Smooth muscle cell (in vitro differentiated cells): ENCODE data around the gene ADAM21. TPM values are rescaled to one million over a fixed set of nuclear protein-coding genes. Genes with fewer than 3 reads are reported as not detected.
"Not testable (repeated sequence)": the region's sequence is repeated elsewhere in the genome, so short reads cannot be mapped to it uniquely, and the experiment has no call there.

ENCODE experiments used
- DNase-seq: peaks from one replicate; lab custom pipeline; 2025; ENCODE audit not compliant: unreplicated experiment; lab: John Stamatoyannopoulos, UW
- H2AFZ ChIP-seq: fragments of 200-600 bp; sonication (generic); 2 replicates; pipeline ENCODE4 v1.6.0; 2016; ENCODE audit warnings: antibody characterized with exemption, low read depth, mild to moderate bottlenecking
- H3F3A ChIP-seq: fragments of 200-600 bp; sonication (generic); 2 replicates; pipeline ENCODE4 v1.6.0; 2017; ENCODE audit warnings: antibody characterized with exemption, low read depth
- H3K27ac ChIP-seq: fragments of 200-600 bp; sonication (generic); 2 replicates; pipeline ENCODE4 v1.5.1; 2016; ENCODE audit warnings: low read depth, mild to moderate bottlenecking
- H3K27me3 ChIP-seq: fragments of 200-600 bp; sonication (generic); 2 replicates; pipeline ENCODE4 v1.6.1; 2016; ENCODE audit warnings: low read depth, mild to moderate bottlenecking
- H3K36me3 ChIP-seq: fragments of 200-600 bp; sonication (generic); 2 replicates; pipeline ENCODE4 v1.5.1; 2016; ENCODE audit warnings: low read depth
- H3K4me1 ChIP-seq: fragments of 200-600 bp; sonication (generic); 2 replicates; pipeline ENCODE4 v1.5.1; 2016; ENCODE audit warnings: low read depth
- H3K4me2 ChIP-seq: fragments of 200-600 bp; sonication (generic); 2 replicates; pipeline ENCODE4 v1.6.0; 2016; ENCODE audit warnings: mild to moderate bottlenecking
- H3K4me3 ChIP-seq: fragments of 200-600 bp; sonication (generic); 2 replicates; pipeline ENCODE4 v1.5.1; 2016; ENCODE audit warnings: mild to moderate bottlenecking
- H3K79me2 ChIP-seq: fragments of 200-600 bp; sonication (generic); 2 replicates; pipeline ENCODE4 v1.6.0; 2016; ENCODE audit warnings: low read depth, mild to moderate bottlenecking
- H3K9ac ChIP-seq: fragments of 200-600 bp; sonication (generic); 2 replicates; pipeline ENCODE4 v1.6.0; 2016; ENCODE audit warnings: low read depth
- H3K9me3 ChIP-seq: fragments of 200-600 bp; sonication (generic); replicated peaks from 2 replicates; pipeline ENCODE4 v1.5.1; 2016; ENCODE audit warnings: low read depth
- H4K20me1 ChIP-seq: fragments of 200-600 bp; sonication (generic); 2 replicates; pipeline ENCODE4 v1.6.0; 2016; ENCODE audit warnings: low read depth
- CTCF ChIP-seq: fragments of 200-600 bp; sonication (generic); IDR thresholded peaks from 2 replicates; pipeline ENCODE4 v1.5.1; 2017; ENCODE audit warnings: borderline replicate concordance, mild to moderate bottlenecking, antibody characterized with exemption; ENCODE audit not compliant: insufficient read depth, poor library complexity, severe bottlenecking
- WGBS: methylation state at CpG from one replicate; pipeline ENCODE4 v1.1.7; 2016; ENCODE audit warnings: low lambda C conversion rate; 5-methylcytosine and 5-hydroxymethylcytosine counted together
- polyA plus RNA-seq: library from polyadenylated mRNA; unstranded; fragments of >200 nt; fragmentation: Nextera tagmentation; extraction: Ambion mirVana; gene quantifications from 2 replicates; pipeline ENCODE4 v1.2.1, GENCODE V29; 2016
- total RNA-seq: library from RNA; depleted of rRNA; stranded (reverse); fragments of >200 nt; gene quantifications from 2 replicates; pipeline ENCODE4 v1.2.3, GENCODE V29; 2014

Gene ADAM21
- total and polyA plus RNA-seq, 2 experiments from 2014 or later: not detected

GRCh38 chr14:70442750-70443149 lies 9.2 kb upstream of the ADAM21 start:
- H3F3A ChIP-seq: no peaks in the 10 kb centered on the region
- 92% methylated on average over 4 of the region's 4 CpGs for WGBS

GRCh38 chr14:70448633-70449340 lies 3.2 kb upstream of the ADAM21 start:
- Histone ChIP-seq H3K9ac (no peak overlapping the region), H3K79me2 (no peaks in the 10 kb centered on the region)
- 89% methylated on average over 4 of the region's 4 CpGs for WGBS

More at GRCh38 chr14:70442750-70443149, 9.2 kb upstream of the ADAM21 start:
- Histone ChIP-seq H3K27ac (no peak overlapping the region), H3K79me2 (no peaks in the 10 kb centered on the region), H3K27me3 (no peaks in the 10 kb centered on the region), H3K9ac (no peak overlapping the region), H3K4me3 (no peak overlapping the region), H3K4me1 (no peaks in the 10 kb centered on the region), H2AFZ (no peak overlapping the region), H4K20me1 (no peaks in the 10 kb centered on the region), H3K9me3 (peaks cover 10% of the 10 kb centered on the region), H3K36me3 (no peaks in the 10 kb centered on the region), H3K4me2 (no peak overlapping the region)
- DNase-seq: no peak
- no peak for TF ChIP-seq CTCF

GRCh38 chr14:70454731-70455130 lies 2.8 kb downstream of the ADAM21 start:
- H3K4me3 ChIP-seq: no peak overlapping the region
- no peak for DNase-seq
- H3F3A ChIP-seq: no peaks in the 10 kb centered on the region
- no peaks in the 10 kb centered on the region for H3K4me1 ChIP-seq
- no peaks in the 10 kb centered on the region for H3K36me3 ChIP-seq
- no peaks in the 10 kb centered on the region for H3K9me3 ChIP-seq
- WGBS: 93% methylated on average over 1 of the region's 1 CpG
- no peak overlapping the region for H3K27ac ChIP-seq
- no peaks in the 10 kb centered on the region for H3K79me2 ChIP-seq
- H3K27me3 ChIP-seq: no peaks in the 10 kb centered on the region
- no peak overlapping the region for H3K9ac ChIP-seq
- H2AFZ ChIP-seq: no peak overlapping the region
- H3K4me2 ChIP-seq: no peak overlapping the region
- H4K20me1 ChIP-seq: no peaks in the 10 kb centered on the region
- no peak for TF ChIP-seq CTCF

More at GRCh38 chr14:70448633-70449340, 3.2 kb upstream of the ADAM21 start:
- H3K4me3 ChIP-seq: no peak overlapping the region
- peaks cover 4% of the 10 kb centered on the region for H3K9me3 ChIP-seq
- H3K4me1 ChIP-seq: no peaks in the 10 kb centered on the region
- no peak overlapping the region for H3K27ac ChIP-seq
- no peak overlapping the region for H3K4me2 ChIP-seq
- no peak for TF ChIP-seq CTCF
- H3K27me3 ChIP-seq: no peaks in the 10 kb centered on the region
- H2AFZ ChIP-seq: no peak overlapping the region
- H3F3A ChIP-seq: no peaks in the 10 kb centered on the region
- no peaks in the 10 kb centered on the region for H4K20me1 ChIP-seq
- DNase-seq: no peak
- no peaks in the 10 kb centered on the region for H3K36me3 ChIP-seq

GRCh38 chr14:70468731-70469130 lies 16.8 kb downstream of the ADAM21 start:
- DNase-seq: no peak
- no peaks in the 10 kb centered on the region for H3K27me3 ChIP-seq
- no peak overlapping the region for H3K27ac ChIP-seq
- TF ChIP-seq CTCF: no peak
- no peak overlapping the region for H3K4me2 ChIP-seq
- no peak overlapping the region for H2AFZ ChIP-seq
- 96% methylated on average over 3 of the region's 3 CpGs for WGBS
- no peaks in the 10 kb centered on the region for H3K36me3 ChIP-seq
- H3F3A ChIP-seq: no peaks in the 10 kb centered on the region
- H3K79me2 ChIP-seq: no peaks in the 10 kb centered on the region
- no peak overlapping the region for H3K9ac ChIP-seq
- H3K4me1 ChIP-seq: no peaks in the 10 kb centered on the region
- H4K20me1 ChIP-seq: no peaks in the 10 kb centered on the region
- H3K4me3 ChIP-seq: no peak overlapping the region
- H3K9me3 ChIP-seq: no peaks in the 10 kb centered on the region

- not testable (repeated sequence) for H3K27me3 ChIP-seq, H3K4me2 ChIP-seq, DNase-seq, H3K79me2 ChIP-seq, H3F3A ChIP-seq, H3K4me1 ChIP-seq, H3K27ac ChIP-seq, H3K9me3 ChIP-seq, H3K4me3 ChIP-seq, H4K20me1 ChIP-seq, H3K9ac ChIP-seq, H2AFZ ChIP-seq, H3K36me3 ChIP-seq
- 81% methylated on average over 7 of the region's 8 CpGs for WGBS
Measured at GRCh38 chr14:70470863-70471563, 19.0 kb downstream of the ADAM21 start.
